Daoy (cell line): ENCODE results near the gene LRRC42. TPM values are rescaled to one million over a fixed set of nuclear protein-coding genes. Genes with fewer than 3 reads are reported as not detected.
A peak's percentile ranks its signal among the peaks of the same experiment; 100 is the strongest.

Source experiments
- DNase-seq: peaks from one replicate; pipeline ENCODE4 v3.0.0-alpha.2; 2015; ENCODE audit warnings: low read depth
- total RNA-seq: library from RNA; depleted of rRNA; stranded (reverse); fragments of >200 nt; shearing (Covaris generic); gene quantifications from 2 replicates; pipeline ENCODE4 v1.2.3, GENCODE V29; 2014; rRNA removed

The LRRC42 gene
- total RNA-seq, 1 experiment from 2014 or later, result 39.8 TPM

DNA sequence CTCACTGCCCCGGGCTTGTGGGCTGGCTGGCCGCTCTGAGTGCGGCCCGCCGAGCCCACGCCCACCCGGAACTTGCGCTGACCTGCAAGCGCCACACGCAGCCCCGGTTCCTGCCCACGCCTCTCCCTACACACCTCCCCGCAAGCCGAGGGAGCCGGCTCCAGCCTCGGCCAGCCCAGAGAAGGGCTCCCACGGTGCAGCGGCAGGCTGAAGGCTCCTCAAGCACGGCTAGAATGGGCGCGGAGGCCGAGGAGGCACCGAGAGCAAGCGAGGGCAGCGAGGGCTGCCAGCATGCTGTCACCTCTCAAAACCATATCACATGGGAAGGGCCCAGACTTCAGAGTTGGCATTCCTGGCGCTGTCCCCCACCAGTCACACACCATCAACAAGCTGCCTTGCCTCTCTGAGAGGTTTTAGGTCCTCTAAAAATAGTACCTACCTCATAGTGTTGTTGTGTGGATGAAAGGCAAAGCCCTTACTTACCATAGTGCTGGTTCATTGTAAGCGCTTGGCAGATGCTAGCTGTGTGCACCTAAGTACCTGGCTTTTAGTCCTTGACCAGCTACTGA lies 58.4 kb downstream of the LRRC42 start:
- DNase-seq, result no peak

DNA sequence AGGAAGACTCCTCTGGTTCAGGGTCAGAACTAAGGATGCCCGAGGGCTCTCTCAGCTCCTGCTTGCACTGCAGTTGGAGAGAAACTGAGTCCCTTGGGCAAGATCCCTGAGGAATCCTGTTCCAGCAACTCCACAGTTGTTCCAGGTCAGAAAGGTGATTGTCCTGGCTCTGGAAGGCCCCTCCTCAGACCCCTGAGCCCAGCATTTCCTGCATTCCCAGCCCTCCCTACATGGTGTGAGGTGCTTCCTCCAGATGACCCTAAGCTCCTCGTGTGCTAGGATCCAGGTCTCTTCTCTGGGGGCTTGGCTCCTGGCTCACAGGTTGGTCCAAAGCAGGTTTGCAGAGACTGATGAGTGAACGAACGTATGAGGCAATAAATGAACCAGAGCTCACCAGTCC lies 60.4 kb downstream of the LRRC42 start:
- DNase-seq, result no peak

DNA sequence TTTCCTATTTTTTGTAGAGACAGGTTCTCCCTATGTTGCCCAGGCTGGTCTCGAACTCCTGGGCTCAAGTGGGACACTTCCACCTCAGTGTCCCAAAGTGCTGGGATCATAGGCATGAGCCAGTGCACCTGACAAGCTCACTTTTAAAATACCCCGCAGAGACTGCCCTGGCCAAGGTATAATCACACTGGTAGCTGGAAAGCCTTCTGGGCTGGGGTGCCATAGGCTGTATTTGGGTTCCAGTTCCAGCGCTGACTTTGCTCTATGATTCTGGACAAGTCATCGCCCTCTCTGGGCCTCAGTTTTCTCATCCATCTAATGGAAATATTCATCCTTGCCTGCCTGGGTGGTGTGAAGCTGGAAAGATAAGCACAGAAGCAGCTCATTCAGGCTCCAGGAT lies 61.5 kb downstream of the LRRC42 start:
- no peak for DNase-seq

DNA sequence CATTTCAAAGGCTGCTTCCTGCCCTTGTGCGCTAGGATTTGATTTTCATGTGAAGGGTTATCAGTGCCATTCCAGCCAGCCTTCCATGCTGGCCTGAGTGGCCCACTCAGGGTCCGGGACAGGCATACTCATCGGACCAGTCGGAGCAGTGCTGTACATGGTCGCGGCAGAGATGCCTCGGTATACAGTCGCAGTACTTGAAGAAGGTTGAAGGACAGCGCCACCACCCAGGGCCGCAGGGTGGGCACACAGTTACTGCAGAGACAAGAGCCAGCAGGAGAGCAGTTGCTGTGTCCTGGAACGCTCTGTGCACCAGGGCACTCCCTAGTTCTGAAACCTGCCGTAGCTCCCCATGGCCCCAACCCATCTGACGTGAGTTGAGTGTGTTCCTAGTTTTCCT lies 62.7 kb downstream of the LRRC42 start:
- no peak for DNase-seq

DNA sequence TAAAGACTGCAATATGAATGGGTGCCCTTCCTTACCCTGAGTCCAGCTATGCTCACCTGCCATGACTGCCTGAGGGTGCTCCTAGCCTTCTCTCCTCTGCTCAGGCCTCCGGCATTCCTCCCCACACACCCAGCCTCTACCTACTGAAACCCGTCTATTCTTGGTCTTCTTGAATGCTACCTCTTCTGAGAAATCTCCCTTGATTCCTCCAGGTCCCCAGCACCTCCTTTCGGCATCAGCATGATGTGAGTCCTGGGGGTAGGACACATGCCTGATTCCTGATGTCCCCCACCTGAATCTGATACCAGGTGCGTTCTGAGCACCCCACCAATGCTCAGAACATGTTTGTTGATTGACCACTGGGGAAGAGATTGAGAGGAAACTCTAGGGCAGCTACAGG lies 63.3 kb downstream of the LRRC42 start:
- DNase-seq, result no peak

DNA sequence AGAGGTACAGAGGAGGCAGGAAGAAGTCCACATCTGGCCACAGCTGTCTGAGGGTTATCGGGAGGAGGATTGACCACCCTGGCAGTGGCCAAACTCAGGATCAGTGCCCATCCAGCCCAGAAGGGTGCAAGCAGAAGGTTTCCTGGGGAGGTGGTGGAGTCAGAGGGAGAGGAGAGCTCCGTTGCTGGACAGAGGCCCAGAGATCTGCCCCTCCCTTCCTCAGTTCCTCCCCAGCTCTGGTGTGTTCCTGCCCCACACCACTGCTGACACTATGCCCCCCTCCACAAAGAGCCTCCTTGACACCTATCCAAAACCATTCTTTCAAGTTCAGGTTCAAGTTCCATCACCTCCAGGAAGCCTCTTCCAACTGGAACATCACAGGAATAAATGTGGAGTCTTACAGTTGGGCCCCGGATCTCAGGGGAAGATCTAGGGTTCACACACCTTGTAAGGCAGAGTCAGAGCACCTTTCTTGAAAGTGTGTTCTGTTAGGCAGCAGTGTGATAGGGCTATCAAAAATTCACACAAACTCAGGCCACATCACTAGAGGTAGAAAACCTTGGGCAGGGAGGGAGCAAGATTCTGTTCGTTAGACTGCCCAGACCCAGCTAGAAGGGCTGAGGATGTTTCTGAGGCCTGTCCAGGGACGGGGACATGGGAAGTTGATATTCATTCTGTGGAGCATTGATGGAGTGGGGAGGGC lies 64.4 kb downstream of the LRRC42 start:
- DNase-seq, result no peak

DNA sequence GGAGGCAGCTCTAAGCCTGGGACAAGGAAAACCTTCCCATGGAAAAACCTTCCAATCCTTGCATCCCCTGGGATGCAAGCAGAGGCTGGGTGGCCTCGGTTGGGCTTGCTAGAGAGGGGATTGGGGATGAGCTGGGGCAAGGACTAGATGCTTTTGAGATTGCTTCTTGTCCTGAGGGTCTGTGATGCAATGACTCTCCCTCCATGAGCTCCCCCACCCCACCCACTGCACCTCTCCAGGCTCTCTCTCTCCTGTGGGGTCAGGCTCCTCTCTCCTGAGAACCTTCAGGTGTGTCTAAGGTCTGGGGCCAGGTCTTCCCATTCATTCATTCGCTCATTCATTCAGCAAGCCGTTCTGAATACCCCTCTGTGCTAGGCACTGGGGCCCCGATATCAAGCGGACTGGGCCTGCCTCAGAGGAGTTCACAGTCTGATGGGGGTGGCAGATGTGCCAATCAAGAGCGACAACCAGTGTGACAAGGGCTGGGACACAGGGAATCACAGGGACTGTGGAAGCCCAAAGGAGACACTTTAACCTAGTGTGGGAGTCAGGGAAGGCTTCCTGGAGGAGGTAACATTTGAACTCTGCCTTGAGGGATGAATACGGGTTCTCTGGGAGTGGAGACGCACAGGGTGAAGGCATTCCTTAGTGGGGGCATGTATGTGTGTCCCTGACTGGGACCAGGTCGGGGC lies 65.3 kb downstream of the LRRC42 start:
- DNase-seq, result no peak

DNA sequence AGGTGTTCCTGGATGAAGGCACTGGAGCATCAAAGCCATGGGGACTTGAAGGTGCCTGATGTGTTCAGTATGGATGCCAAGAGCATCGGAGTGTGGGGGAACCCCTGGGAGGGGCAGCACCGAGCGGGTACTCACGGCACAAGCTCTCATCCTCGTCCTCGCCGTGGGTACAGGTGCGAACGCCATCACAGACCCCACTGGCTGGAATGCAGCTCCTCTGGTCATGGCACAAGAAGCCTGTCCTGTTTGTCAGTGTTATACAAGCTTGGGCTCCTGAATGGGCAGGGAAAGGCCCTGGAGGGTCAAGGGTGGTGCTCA lies 65.8 kb downstream of the LRRC42 start:
- no peak for DNase-seq

DNA sequence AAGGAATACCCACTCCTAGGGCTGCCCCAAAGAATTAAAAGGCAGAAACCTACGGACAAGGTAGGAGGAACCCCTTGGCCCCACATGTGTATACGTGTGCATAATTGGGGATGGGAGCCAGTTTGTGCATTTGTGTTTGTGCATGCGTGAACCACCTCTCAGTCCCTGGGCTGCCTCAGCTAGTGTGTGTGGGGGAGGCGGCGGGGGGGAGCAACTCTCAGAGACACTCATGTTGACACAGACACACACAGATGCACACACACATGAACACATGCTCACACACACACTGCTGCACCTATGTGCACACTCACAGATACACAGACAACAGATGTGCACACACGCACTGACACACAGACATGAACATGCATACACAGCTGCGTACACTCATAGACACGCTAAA lies 66.7 kb downstream of the LRRC42 start:
- DNase-seq, result no peak

DNA sequence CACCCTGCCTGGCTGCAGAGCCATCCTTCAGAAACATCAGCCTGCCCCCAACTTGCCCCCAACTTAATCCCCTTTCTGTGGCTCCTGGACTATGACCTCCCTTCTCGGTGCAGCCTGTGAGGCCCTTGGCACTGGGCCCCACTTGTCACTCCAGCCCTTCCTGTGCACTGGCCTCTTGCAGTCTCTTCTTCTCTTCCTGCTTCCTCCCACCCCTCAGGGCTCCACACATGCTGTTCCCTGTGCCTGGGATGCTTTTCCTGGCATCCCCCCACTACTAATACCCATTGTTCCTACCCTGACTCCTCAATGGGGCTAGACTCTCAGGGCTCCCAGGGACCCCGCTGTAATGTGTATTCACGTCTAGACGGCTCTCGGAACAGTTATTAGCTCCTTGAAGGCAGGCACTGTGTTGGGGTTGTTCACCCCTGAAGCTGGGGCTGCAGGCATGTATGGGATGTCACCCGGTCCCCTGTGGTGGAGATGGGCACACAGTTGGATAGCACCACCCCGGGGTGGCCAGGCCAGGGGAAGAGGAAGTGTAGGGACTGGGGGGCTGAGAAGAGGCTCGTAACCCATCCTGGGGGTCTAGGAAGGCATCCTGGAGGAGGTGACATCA lies 67.4 kb downstream of the LRRC42 start:
- no peak for DNase-seq

DNA sequence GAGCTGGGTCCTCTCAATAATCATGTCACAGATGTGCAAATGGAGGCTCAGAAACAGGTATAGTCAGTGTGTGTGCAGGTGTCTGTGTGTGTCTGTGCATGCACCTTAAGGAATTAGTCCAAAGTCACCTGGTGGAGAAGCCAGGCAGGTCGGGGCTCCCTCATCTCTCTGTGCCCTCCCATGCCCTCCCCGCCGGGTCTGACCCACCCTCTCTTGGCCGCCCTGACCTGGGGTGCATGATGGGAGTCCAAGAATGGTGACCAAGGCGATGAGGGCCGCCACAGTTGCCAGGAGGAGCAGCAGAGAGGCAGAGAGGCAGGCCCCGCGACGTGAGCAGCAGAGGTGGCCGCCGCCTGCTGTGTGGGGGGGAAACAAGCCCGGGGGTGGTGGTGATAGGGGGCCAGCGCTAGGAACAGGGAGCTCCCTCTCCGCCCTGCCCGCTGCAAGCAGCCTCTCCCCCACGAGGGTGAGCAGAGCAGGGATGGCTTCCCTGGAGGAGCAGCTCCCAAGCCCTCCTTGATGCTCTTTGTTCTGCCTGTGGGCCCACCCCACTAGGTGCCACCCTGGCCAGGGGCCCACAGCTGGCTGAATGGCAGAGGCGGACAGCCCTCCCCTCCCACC lies 68.0 kb downstream of the LRRC42 start:
- no peak for DNase-seq

DNA sequence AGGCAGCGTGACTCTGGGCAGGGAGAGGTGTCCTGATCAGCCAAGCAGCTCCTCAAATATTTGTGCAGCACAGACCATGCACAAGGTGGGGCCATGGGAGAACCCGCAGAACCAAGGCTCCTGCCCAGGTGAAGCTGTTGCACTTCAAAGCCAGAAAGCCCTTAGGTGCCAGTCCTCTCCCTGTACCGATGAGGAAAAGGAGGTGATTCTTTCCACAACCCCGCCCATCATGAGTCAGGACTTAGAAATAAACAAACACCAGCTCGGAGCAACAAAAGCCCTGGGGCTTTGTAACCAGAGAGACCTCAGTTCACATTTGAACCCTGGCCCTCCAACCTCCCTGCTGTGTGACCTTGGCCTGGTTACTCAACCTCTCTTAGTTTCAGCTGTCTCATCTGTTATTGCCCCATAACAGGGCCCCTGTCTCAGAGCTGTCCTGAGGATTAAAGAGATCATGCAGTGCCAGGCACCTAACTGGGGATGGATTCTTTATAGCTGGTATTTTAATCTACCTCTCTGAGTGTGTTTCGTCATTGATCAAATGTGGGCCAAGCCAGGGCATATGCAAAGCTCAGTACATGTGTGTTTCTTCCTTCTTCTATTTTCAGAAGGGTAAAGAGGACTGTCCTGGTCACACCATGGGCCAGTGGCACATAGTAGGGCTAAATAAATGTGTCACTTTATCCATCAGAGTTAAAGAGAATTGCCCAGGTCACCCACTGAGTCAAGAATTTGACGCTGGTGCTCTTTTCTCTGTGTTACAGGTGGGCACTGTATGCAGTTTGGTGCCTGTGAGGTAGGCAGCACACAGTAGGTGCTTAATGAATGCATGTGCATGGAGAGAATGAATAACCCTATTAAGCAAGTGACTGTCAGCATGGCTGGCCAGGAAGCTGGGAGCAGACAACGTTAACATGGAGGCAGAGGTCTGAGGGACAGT lies 70.5 kb downstream of the LRRC42 start:
- peak; percentile 44 for DNase-seq

Other genes with a start within 250 kb of the LRRC42 start
- 3.0 and 4.7 TPM in 2 replicates for gene GLIS1, start 207.2 kb upstream of the LRRC42 start, total RNA-seq
- 78.3 and 89.1 TPM in 2 replicates for gene NDC1, start 108.1 kb upstream of the LRRC42 start, total RNA-seq
- gene YIPF1, start 56.6 kb upstream of the LRRC42 start, total RNA-seq, result 19.7 and 20.9 TPM in 2 replicates
- gene DIO1, start 52.2 kb upstream of the LRRC42 start, total RNA-seq, result not detected in 2 replicates
- 57.0 and 67.2 TPM in 2 replicates for gene IFT25, start 651 bp upstream of the LRRC42 start, total RNA-seq
- gene LDLRAD1, start 71.8 kb downstream of the LRRC42 start, total RNA-seq, result not detected in 2 replicates
- gene TMEM59, start 106.9 kb downstream of the LRRC42 start, total RNA-seq, result 177 and 229 TPM in 2 replicates
- 4.9 and 5.0 TPM in 2 replicates for gene TCEANC2, start 107.3 kb downstream of the LRRC42 start, total RNA-seq
- gene CDCP2, start 206.7 kb downstream of the LRRC42 start, total RNA-seq, result not detected in 2 replicates